HepG2 (cell line): ENCODE results near the gene MIA2. TPM values are rescaled to one million over a fixed set of nuclear protein-coding genes. Genes with fewer than 3 reads are reported as not detected.

ENCODE experiments used
- ATAC-seq: fragments of 200-7000 bp; cut with Tn5 transposase; 3 replicates; pipeline ENCODE4 v1.9.1; 2020; ENCODE audit warnings: mild to moderate bottlenecking, moderate library complexity
- BruUV-seq: library from RNA; stranded (reverse); fragments of 400-500 nt; replicated peaks from 2 replicates; lab custom pipeline; 2021; lab: Mats Ljungman, UMichigan
- CTCF ChIA-PET: fragments of 300-600 bp; formaldehyde crosslinking; extraction: SDS; loops from one replicate; lab custom pipeline; 2021; ENCODE audit warnings: low total read pairs, inconsistent platforms, low intra/inter-chr PET ratio; lab: Yijun Ruan, JAX
- POLR2A ChIA-PET: fragments of 350-600 bp; sonication (Branson Sonifier 250); formaldehyde crosslinking; loops from one replicate; lab custom pipeline; 2020; ENCODE audit warnings: antibody characterized with exemption, inconsistent platforms; lab: Yijun Ruan, JAX
- DNase-seq: peaks from one replicate; pipeline ENCODE4 v3.0.0-alpha.2; 2015; ENCODE audit warnings: low spot score
- FAIRE-seq: peaks from 3 replicates; lab custom pipeline; 2011; peaks lifted over from hg19 to GRCh38; lab: Jason Lieb, UNC
- H2AFZ ChIP-seq: one replicate; pipeline ENCODE4 v1.6.1; 2011; ENCODE audit warnings: low read length, inconsistent platforms
- H3K27ac ChIP-seq: fragments of 300-600 bp; 3 replicates; pipeline ENCODE4 v1.8.0; 2011; ENCODE audit warnings: mixed run types, mild to moderate bottlenecking, mixed read lengths, low read length, inconsistent platforms; ENCODE audit not compliant: insufficient read depth; ENCODE audit errors: extremely low read length
- H3K27me3 ChIP-seq, 2 experiments: fragments of 200-600 bp in 1 of 2; 2 replicates in 1 of 2; 3 replicates in 1 of 2; pipeline versions ENCODE4 v1.6.0 to v1.8.0; 2011; ENCODE audit warnings: low read length in 2 of 2, mild to moderate bottlenecking in 2 of 2, moderate library complexity in 2 of 2, inconsistent platforms in 1 of 2; ENCODE audit not compliant: insufficient read depth in 2 of 2, control insufficient read depth in 1 of 2
- H3K36me3 ChIP-seq, 2 experiments: fragments of 200-600 bp in 1 of 2; replicated peaks in 1 of 2; 2 replicates in 1 of 2; 3 replicates in 1 of 2; pipeline versions ENCODE4 v1.5.1 to v1.8.0; 2011; ENCODE audit warnings: low read length in 2 of 2, inconsistent platforms in 1 of 2; ENCODE audit not compliant: insufficient read depth in 2 of 2, control insufficient read depth in 1 of 2
- H3K4me1 ChIP-seq: 2 replicates; pipeline ENCODE4 v1.5.1; 2012; ENCODE audit warnings: low read length, inconsistent platforms; ENCODE audit not compliant: insufficient read depth
- H3K4me2 ChIP-seq: 2 replicates; pipeline ENCODE4 v1.6.0; 2011; ENCODE audit warnings: low read depth, low read length, inconsistent platforms
- H3K4me3 ChIP-seq, 3 experiments: fragments of 200-600 bp in 1 of 3; sonication (generic), shearing (Covaris generic) in 1 of 3; replicated peaks in 1 of 3; 2 replicates each; pipeline ENCODE4 v1.5.1; 2011 to 2016; ENCODE audit warnings: low read length in 3 of 3, inconsistent platforms in 2 of 3, low read depth in 2 of 3, mild to moderate bottlenecking in 2 of 3, control low read depth in 1 of 3, mixed read lengths in 1 of 3; ENCODE audit not compliant: insufficient read depth in 1 of 3
- H3K79me2 ChIP-seq: one replicate; pipeline ENCODE4 v1.6.1; 2011; ENCODE audit warnings: low read length, inconsistent platforms; ENCODE audit not compliant: insufficient read depth
- H3K9ac ChIP-seq: 2 replicates; pipeline ENCODE4 v1.6.0; 2011; ENCODE audit warnings: mild to moderate bottlenecking, low read depth, low read length, inconsistent platforms; ENCODE audit not compliant: insufficient read depth
- H3K9me3 ChIP-seq: 2 replicates; pipeline ENCODE4 v1.5.1; 2012; ENCODE audit warnings: mild to moderate bottlenecking, low read length
- H4K20me1 ChIP-seq: 2 replicates; pipeline ENCODE4 v1.6.0; 2011; ENCODE audit warnings: inconsistent platforms, mild to moderate bottlenecking, low read length, moderate library complexity; ENCODE audit not compliant: insufficient read depth
- ATF5 ChIP-seq: sonication (generic); formaldehyde crosslinking; IDR thresholded peaks from 2 replicates; pipeline ENCODE4 v1.4.0; 2020; ENCODE audit warnings: mild to moderate bottlenecking, low read depth, missing genetic modification reagents
- BCLAF1 ChIP-seq: fragments of 450-650 bp; IDR thresholded peaks from 2 replicates; pipeline ENCODE4 v1.6.1; 2017; ENCODE audit warnings: mild to moderate bottlenecking
- CCDC6 ChIP-seq: sonication (generic); formaldehyde crosslinking; IDR thresholded peaks from 2 replicates; pipeline ENCODE4 v1.8.1; 2022; ENCODE audit warnings: mild to moderate bottlenecking, missing genetic modification reagents, moderate library complexity
- CREB1 ChIP-seq, 2 experiments: fragments of 450-650 bp in 1 of 2; IDR thresholded peaks; 2 replicates each; pipeline ENCODE4 v1.6.1; 2016 to 2017; ENCODE audit warnings: control low read depth in 1 of 2, mild to moderate bottlenecking in 1 of 2, missing compliant biosample characterization in 1 of 2, missing genetic modification characterization in 1 of 2
- ETS1 ChIP-seq: sonication (generic); formaldehyde crosslinking; IDR thresholded peaks from 2 replicates; pipeline ENCODE4 v1.4.0; 2020; ENCODE audit warnings: missing genetic modification reagents
- IKZF1 ChIP-seq: fragments of 450-650 bp; IDR thresholded peaks from 2 replicates; pipeline ENCODE4 v1.7.1; 2016
- KAT2B ChIP-seq: fragments of 150-350 bp; IDR thresholded peaks from 2 replicates; pipeline ENCODE4 v1.6.1; 2014; ENCODE audit warnings: low read depth, low read length, borderline replicate concordance
- MAFF ChIP-seq: IDR thresholded peaks from 2 replicates; pipeline ENCODE4 v1.6.1; 2011; ENCODE audit warnings: low read depth, low read length, improper control_type of control experiment
- MAFK ChIP-seq, 2 experiments: IDR thresholded peaks in 1 of 2; conservative IDR thresholded peaks in 1 of 2; 2 replicates each; pipeline ENCODE4 v1.6.1; 2011; ENCODE audit warnings: improper control_type of control experiment in 2 of 2, low read length in 2 of 2
- MBD4 ChIP-seq: IDR thresholded peaks from 2 replicates; pipeline ENCODE4 v1.6.1; 2012; ENCODE audit warnings: low read length, inconsistent platforms, borderline replicate concordance
- PAF1 ChIP-seq: IDR thresholded peaks from 2 replicates; pipeline ENCODE4 v1.6.1; 2016; ENCODE audit warnings: missing genetic modification reagents, missing compliant biosample characterization
- SIN3B ChIP-seq: fragments of 150-350 bp; IDR thresholded peaks from 2 replicates; pipeline ENCODE4 v1.6.1; 2014; ENCODE audit warnings: low read length
- YEATS2 ChIP-seq: sonication (generic); formaldehyde crosslinking; IDR thresholded peaks from 2 replicates; pipeline ENCODE4 v1.4.0; 2020; ENCODE audit warnings: missing genetic modification reagents, borderline replicate concordance
- ZC3H13 ChIP-seq: sonication (generic); formaldehyde crosslinking; IDR thresholded peaks from 2 replicates; pipeline ENCODE4 v1.8.1; 2023; ENCODE audit warnings: mild to moderate bottlenecking, missing genetic modification reagents, moderate library complexity
- ZNF24 ChIP-seq: fragments of 450-650 bp; IDR thresholded peaks from 2 replicates; pipeline ENCODE4 v1.6.1; 2017; ENCODE audit warnings: antibody characterized with exemption, mild to moderate bottlenecking
- ZNF264 ChIP-seq: sonication (generic); formaldehyde crosslinking; IDR thresholded peaks from 2 replicates; pipeline ENCODE4 v1.4.0; 2020; ENCODE audit warnings: missing genetic modification reagents
- ZNF326 ChIP-seq: sonication (generic); formaldehyde crosslinking; IDR thresholded peaks from 2 replicates; pipeline ENCODE4 v1.4.0; 2020; ENCODE audit warnings: missing genetic modification reagents, borderline replicate concordance
- ZNF800 ChIP-seq: sonication (generic); formaldehyde crosslinking; IDR thresholded peaks from 2 replicates; pipeline ENCODE4 v1.4.0; 2020; ENCODE audit warnings: missing genetic modification reagents
- ZSCAN29 ChIP-seq: sonication (generic); formaldehyde crosslinking; conservative IDR thresholded peaks from 2 replicates; pipeline ENCODE4 v1.4.0; 2020; ENCODE audit warnings: mild to moderate bottlenecking, missing genetic modification reagents
- WGBS: methylation state at CpG from one replicate; pipeline ENCODE4 v1.1.6; 2017; ENCODE audit warnings: low lambda C conversion rate; 5-methylcytosine and 5-hydroxymethylcytosine counted together
- in situ Hi-C: cut with HindIII; loops from 2 replicates; pipeline ENCODE4 v1.10.0; 2017; ENCODE audit warnings: low pct_unique_long_range_greater_than_20kb; ENCODE audit not compliant: extremely low pct_ligation_motif_present
- intact Hi-C: fragments of 100-400 bp; cut with micrococcal nuclease; formaldehyde crosslinking; loops from one replicate; pipeline ENCODE4 v1.10.0; 2022; ENCODE audit not compliant: unreplicated experiment
- polyA plus RNA-seq, 8 experiments: library from polyadenylated mRNA; depleted of rRNA in 3 of 8; stranded (reverse) in 7 of 8; unstranded in 1 of 8; fragments of >200 nt; fragmentation: Illumina TruSeq in 4 of 8; extraction: Trizol in 4 of 8; gene quantifications; 2 replicates each; pipeline versions ENCODE4 v1.2.1 to v1.2.3, GENCODE V29; 2011 to 2016; ENCODE audit warnings: low read depth in 4 of 8, missing spikeins in 1 of 8, mixed read lengths in 1 of 8; ENCODE audit not compliant: insufficient read depth in 1 of 8
- total RNA-seq, 5 experiments: library from RNA; depleted of rRNA; stranded (reverse); fragments of >200 nt; fragmentation: Illumina TruSeq; extraction: Trizol; gene quantifications; 2 replicates each; pipeline ENCODE4 v1.2.3, GENCODE V29; 2016; ENCODE audit warnings: low read depth in 1 of 5

MIA2 gene
- total and polyA plus RNA-seq, 2 of the 13 experiments (the other 11 are each of a cell fraction or from before 2014, with no cell fraction given), result 134 to 158 TPM

GRCh38 chr14:39315859-39316444, 82.2 kb downstream of the MIA2 start:
- DNase-seq (no peak), FAIRE-seq (no peak), ATAC-seq (peak; percentile 45)
- ChIA-PET POLR2A (no interaction called here), CTCF (no interaction called here)
- 95% methylated on average over 1 of the region's 1 CpG for WGBS
- intact Hi-C loops (no loop called here), in situ Hi-C loops (no loop called here)
- Histone ChIP-seq H3K27ac (no peak overlapping the region), H2AFZ (no peak overlapping the region), H3K36me3 (peaks cover 20 to 60% of the 10 kb centered on the region in 2 experiments), H3K27me3 (no peaks in the 10 kb centered on the region), H3K9me3 (no peaks in the 10 kb centered on the region), H3K4me1 (peaks cover 14% of the 10 kb centered on the region), H3K4me3 (no peak overlapping the region), H4K20me1 (no peaks in the 10 kb centered on the region), H3K9ac (no peak overlapping the region), H3K79me2 (no peaks in the 10 kb centered on the region), H3K4me2 (no peak overlapping the region)
- BruUV-seq, result no TSS peak
- TF ChIP-seq CREB1 (IDR thresholded peaks at IDR 0.05), result no peak
- 0 out of 2 replicates have a peak, but pooled peaks have one; percentile 23 for TF ChIP-seq CREB1 (CRISPR knock-in tag; IDR thresholded peaks at IDR 0.05)
- TF ChIP-seq ZNF264, result no peak
- TF ChIP-seq ZNF326 (CRISPR knock-in tag), result no peak
- TF ChIP-seq YEATS2 (CRISPR knock-in tag), result no peak
- 0 out of 2 replicates have a peak, but pooled peaks have one; percentile 6 for TF ChIP-seq ATF5 (CRISPR knock-in tag)
- TF ChIP-seq MAFK (conservative IDR thresholded peaks at IDR 0.05 in 1 of 2, IDR thresholded peaks at IDR 0.05 in 1 of 2; ENCODE audit: low read length in 2 of 2), result peak; percentile 70 to 71
- TF ChIP-seq SIN3B, result no peak
- TF ChIP-seq CCDC6 (CRISPR knock-in tag), result no peak
- TF ChIP-seq ZNF24, result no peak
- no peak for TF ChIP-seq IKZF1
- TF ChIP-seq MBD4, result peak; percentile 38; the same call in 1 of the 2 replicates
- TF ChIP-seq ETS1 (CRISPR knock-in tag), result no peak
- no peak for TF ChIP-seq ZC3H13 (CRISPR knock-in tag)
- TF ChIP-seq PAF1, result no peak
- no peak for TF ChIP-seq ZSCAN29 (CRISPR knock-in tag)
- TF ChIP-seq KAT2B, result no peak
- TF ChIP-seq ZNF800 (CRISPR knock-in tag), result no peak
- TF ChIP-seq MAFF, result peak; percentile 59
- TF ChIP-seq BCLAF1, result no peak
